ENCODE measurements around the gene MRPS35.

GRCh38 chr12:27733791-27734190, 23.2 kb downstream of the MRPS35 start:
- TF ChIP-seq EZH2 (IDR thresholded peaks at IDR 0.05) (no peak), POLR2AphosphoS5 (IDR thresholded peaks at IDR 0.05; ENCODE audit: borderline replicate concordance, low read depth, low read length) (no peak), FOXP2 (optimal IDR thresholded peaks at IDR 0.05; ENCODE audit: control extremely low read depth, extremely low read length, insufficient read depth) (no peak)
